ENCODE measurements around the gene HPDL. TPM values are rescaled to one million over a fixed set of nuclear protein-coding genes. Genes with fewer than 3 reads are reported as not detected.
A peak's percentile ranks its signal among the peaks of the same experiment; 100 is the strongest.
"Not testable (repeated sequence)": the region's sequence is repeated elsewhere in the genome, so short reads cannot be mapped to it uniquely, and the experiment has no call there.

HPDL gene
- total RNA-seq (2022) (8.4 and 9.7 TPM in 2 replicates), Bru-seq, nascent RNA (percentile 46 among the genes with signal in this experiment), BruChase-seq, experiment 1, labeled RNA remaining after a 6-hour chase (percentile 49 among the genes with signal in this experiment), BruChase-seq, experiment 2, labeled RNA remaining after a 2-hour chase (percentile 56 among the genes with signal in this experiment)
- long read RNA-seq, transcript HPDL-201 (1 exons, 1,629 nt): major isoform, 16 of 16 reads
- long read RNA-seq, partial matches to known transcripts: 0 of 16 reads
- long read RNA-seq, other reads (novel, unspliced or antisense): 0 of 16 reads

DNA sequence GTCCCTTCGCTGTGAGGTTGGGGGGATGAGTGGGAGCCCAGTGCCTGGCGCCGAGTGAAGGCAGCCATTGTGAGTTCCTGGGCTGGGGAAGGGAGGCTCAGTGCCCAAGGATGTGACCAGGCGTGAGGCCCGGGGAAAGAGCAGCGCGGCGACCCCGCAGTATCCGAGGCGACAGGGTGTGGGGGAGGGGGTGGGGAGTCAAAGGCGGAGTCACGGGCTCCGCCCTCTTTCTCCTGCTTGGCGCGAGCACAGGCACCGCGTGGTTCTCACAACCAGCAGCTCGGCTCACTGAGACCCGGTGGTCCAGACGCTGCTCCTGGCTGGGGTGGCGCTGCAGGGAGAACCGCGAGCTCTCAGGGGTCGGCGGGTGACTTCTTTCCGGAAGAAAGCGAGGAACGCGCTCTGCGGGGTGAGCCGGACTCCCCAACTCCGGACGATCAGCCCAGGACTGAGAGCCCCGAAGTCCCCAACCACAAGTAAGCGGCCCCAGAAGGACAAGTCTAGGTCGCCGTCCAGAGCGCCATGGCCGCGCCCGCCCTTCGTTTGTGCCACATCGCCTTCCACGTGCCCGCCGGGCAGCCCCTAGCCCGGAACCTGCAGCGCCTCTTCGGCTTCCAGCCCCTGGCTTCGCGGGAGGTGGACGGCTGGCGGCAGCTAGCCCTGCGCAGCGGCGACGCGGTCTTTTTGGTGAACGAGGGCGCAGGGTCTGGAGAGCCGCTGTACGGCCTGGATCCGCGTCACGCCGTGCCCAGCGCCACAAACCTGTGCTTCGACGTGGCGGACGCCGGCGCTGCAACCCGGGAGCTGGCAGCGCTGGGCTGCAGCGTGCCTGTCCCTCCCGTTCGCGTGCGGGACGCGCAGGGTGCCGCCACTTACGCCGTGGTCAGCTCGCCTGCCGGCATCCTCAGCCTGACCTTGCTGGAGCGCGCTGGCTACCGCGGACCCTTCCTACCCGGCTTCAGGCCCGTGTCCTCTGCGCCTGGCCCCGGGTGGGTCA lies at the start of gene HPDL:
Gene HPDL, plus strand, starts transcription at position 269 of the 997 bp plus-strand sequence. Its CDS starts 254 bp downstream, at position 523.
- H3K27me3 Mint-ChIP-seq (ENCODE audit: unreplicated experiment): no peaks in the 10 kb centered on the region
- CTCF ChIA-PET: interaction anchor here (0.6 to 2.9 kb wide), 3 partner anchors 13 to 339 kb away, joined by 4 to 10 read pairs (median 10); partner anchors contain the start of genes MUTYH and TOE1
- TSS peak; percentile 85 for BruUV-seq (replicated peaks)
- H3K4me1 Mint-ChIP-seq (ENCODE audit: low read depth, unreplicated experiment): peaks cover 22% of the 10 kb centered on the region
- H3K4me3 Mint-ChIP-seq (ENCODE audit: low read depth, unreplicated experiment): peak within 1 kb of the TSS; percentile 72
- peak within 1 kb of the TSS; percentile 33 for H3K27ac Mint-ChIP-seq (ENCODE audit: unreplicated experiment)
- DNase-seq: peak; percentile 62
- intact Hi-C loops (cut with micrococcal nuclease; ENCODE audit: unreplicated experiment): no loop called here
- peaks cover 38% of the 10 kb centered on the region for H3K36me3 Mint-ChIP-seq (ENCODE audit: insufficient read depth, unreplicated experiment)
- H3K9me3 Mint-ChIP-seq (ENCODE audit: low read depth, unreplicated experiment): no peaks in the 10 kb centered on the region
- TF ChIP-seq, protein P1, sequence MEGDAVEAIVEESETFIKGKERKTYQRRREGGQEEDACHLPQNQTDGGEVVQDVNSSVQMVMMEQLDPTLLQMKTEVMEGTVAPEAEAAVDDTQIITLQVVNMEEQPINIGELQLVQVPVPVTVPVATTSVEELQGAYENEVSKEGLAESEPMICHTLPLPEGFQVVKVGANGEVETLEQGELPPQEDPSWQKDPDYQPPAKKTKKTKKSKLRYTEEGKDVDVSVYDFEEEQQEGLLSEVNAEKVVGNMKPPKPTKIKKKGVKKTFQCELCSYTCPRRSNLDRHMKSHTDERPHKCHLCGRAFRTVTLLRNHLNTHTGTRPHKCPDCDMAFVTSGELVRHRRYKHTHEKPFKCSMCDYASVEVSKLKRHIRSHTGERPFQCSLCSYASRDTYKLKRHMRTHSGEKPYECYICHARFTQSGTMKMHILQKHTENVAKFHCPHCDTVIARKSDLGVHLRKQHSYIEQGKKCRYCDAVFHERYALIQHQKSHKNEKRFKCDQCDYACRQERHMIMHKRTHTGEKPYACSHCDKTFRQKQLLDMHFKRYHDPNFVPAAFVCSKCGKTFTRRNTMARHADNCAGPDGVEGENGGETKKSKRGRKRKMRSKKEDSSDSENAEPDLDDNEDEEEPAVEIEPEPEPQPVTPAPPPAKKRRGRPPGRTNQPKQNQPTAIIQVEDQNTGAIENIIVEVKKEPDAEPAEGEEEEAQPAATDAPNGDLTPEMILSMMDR (IDR thresholded peaks at IDR 0.05; ENCODE audit: unreplicated experiment): no peak

DNA sequence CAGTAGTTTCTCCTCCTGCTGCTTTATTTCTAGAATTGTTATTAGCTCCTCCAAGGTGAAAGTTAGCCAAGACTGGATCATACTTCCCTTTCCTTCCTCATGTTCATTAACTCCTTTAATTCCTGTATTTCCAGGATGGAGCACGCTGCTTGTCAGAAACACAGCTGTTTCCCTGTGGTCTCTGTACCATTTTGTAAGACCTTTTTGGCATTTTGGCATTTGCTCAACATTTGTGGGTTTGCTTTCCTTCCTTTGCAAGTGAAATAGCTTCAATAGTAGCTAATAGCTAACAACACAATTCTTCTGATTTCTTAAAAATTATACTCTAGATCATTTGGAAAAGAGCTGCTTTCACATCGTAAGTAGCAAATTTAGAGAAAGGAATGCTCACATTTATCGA lies 44.3 kb upstream of the HPDL start:
- Mint-ChIP-seq H3K27me3 (ENCODE audit: unreplicated experiment) (peaks cover 23% of the 10 kb centered on the region), H3K9me3 (ENCODE audit: low read depth, unreplicated experiment) (peaks cover 5% of the 10 kb centered on the region), H3K36me3 (ENCODE audit: insufficient read depth, unreplicated experiment) (no peaks in the 10 kb centered on the region), H3K27ac (ENCODE audit: unreplicated experiment) (no peak overlapping the region), H3K4me3 (ENCODE audit: low read depth, unreplicated experiment) (no peak overlapping the region), H3K4me1 (ENCODE audit: low read depth, unreplicated experiment) (no peaks in the 10 kb centered on the region)
- no peak for DNase-seq
- BruUV-seq (replicated peaks): no TSS peak
- TF ChIP-seq, protein P1 (IDR thresholded peaks at IDR 0.05; ENCODE audit: unreplicated experiment): no peak
- intact Hi-C loops (cut with micrococcal nuclease; ENCODE audit: unreplicated experiment): no loop called here
- CTCF ChIA-PET: interaction anchor here (0.6 kb wide), 1 partner anchor 271 kb away, joined by 3 read pairs; the partner anchor contains the start of gene HECTD3

DNA sequence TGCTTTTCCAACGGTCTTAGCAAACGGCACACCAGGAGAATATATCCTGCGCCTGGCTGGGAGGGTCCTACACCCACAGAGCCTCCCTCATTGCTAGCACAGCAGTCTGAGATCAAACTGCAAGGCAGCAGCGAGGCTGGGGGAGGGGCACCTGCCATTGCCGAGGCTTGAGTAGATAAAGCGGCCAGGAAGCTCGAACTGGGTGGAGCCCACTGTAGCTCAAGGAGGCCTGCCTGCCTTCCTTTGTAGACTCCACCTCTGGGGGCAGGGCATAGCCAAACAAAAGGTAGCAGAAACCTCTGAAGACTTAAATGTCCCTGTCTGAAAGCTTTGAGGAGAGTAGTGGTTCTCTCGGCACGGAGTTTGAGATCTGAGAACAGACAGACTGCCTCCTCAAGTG lies 41.8 kb upstream of the HPDL start:
- H3K9me3 Mint-ChIP-seq (ENCODE audit: low read depth, unreplicated experiment); BruUV-seq (replicated peaks); DNase-seq; H3K4me3 Mint-ChIP-seq (ENCODE audit: low read depth, unreplicated experiment); H3K36me3 Mint-ChIP-seq (ENCODE audit: insufficient read depth, unreplicated experiment); H3K27ac Mint-ChIP-seq (ENCODE audit: unreplicated experiment); intact Hi-C loops (cut with micrococcal nuclease; ENCODE audit: unreplicated experiment); H3K4me1 Mint-ChIP-seq (ENCODE audit: low read depth, unreplicated experiment); CTCF ChIA-PET: not testable (repeated sequence)
- peaks cover 29% of the 10 kb centered on the region for H3K27me3 Mint-ChIP-seq (ENCODE audit: unreplicated experiment)

DNA sequence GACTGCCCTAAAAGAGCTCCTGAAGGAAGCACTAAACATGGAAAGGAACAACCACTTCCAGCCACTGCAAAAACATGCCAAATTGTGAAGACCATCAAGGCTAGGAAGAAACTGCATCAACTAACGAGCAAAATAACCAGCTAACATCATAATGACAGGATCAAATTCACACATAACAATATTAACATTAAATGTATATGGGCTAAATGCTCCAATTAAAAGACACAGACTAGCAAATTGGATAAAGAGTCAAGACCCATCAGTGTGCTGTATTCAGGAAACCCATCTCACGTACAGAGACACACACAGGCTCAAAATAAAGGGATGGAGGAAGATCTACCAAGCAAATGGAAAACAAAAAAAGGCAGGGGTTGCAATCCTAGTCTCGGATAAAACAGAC lies 40.2 kb upstream of the HPDL start:
- H3K36me3 Mint-ChIP-seq (ENCODE audit: insufficient read depth, unreplicated experiment); H3K27ac Mint-ChIP-seq (ENCODE audit: unreplicated experiment); H3K4me3 Mint-ChIP-seq (ENCODE audit: low read depth, unreplicated experiment); H3K4me1 Mint-ChIP-seq (ENCODE audit: low read depth, unreplicated experiment); DNase-seq; H3K9me3 Mint-ChIP-seq (ENCODE audit: low read depth, unreplicated experiment); BruUV-seq (replicated peaks); CTCF ChIA-PET; intact Hi-C loops (cut with micrococcal nuclease; ENCODE audit: unreplicated experiment): not testable (repeated sequence)
- H3K27me3 Mint-ChIP-seq (ENCODE audit: unreplicated experiment): peaks cover 29% of the 10 kb centered on the region

DNA sequence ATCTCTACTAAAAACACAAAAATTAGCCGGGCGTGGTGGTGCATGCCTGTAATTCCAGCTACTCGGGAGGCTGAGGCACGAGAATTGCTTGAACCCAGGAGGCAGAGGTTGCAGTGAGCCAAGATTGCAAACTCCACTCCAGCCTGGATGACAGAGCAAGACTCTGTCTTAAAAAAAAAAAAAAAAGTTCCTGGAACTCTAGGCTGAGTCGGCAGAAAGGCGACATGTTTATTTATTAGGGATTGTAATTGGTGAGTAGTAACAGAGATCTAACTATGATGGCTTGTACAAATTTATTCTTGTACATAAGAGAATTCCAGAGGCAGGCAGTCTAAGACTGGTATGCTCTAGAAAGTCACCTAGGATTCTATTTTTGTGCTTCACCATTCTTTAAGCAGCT lies 35.7 kb upstream of the HPDL start:
- intact Hi-C loops (cut with micrococcal nuclease; ENCODE audit: unreplicated experiment); BruUV-seq (replicated peaks); H3K36me3 Mint-ChIP-seq (ENCODE audit: insufficient read depth, unreplicated experiment); H3K9me3 Mint-ChIP-seq (ENCODE audit: low read depth, unreplicated experiment); CTCF ChIA-PET; DNase-seq; H3K4me1 Mint-ChIP-seq (ENCODE audit: low read depth, unreplicated experiment); H3K27ac Mint-ChIP-seq (ENCODE audit: unreplicated experiment); H3K4me3 Mint-ChIP-seq (ENCODE audit: low read depth, unreplicated experiment): not testable (repeated sequence)
- peaks cover 20% of the 10 kb centered on the region for H3K27me3 Mint-ChIP-seq (ENCODE audit: unreplicated experiment)
